IMR-90 (cell line): ENCODE measurements around the gene ANO9. TPM values are rescaled to one million over a fixed set of nuclear protein-coding genes. Genes with fewer than 3 reads are reported as not detected.

Experiments used
- ATAC-seq: fragments of 200-7000 bp; cut with Tn5 transposase; 2 replicates; pipeline ENCODE4 v1.9.1; 2020; ENCODE audit warnings: low read depth, mild to moderate bottlenecking, moderate library complexity
- BruUV-seq: library from RNA; stranded (reverse); fragments of 400-500 nt; replicated peaks from 2 replicates; lab custom pipeline; 2021; lab: Mats Ljungman, UMichigan
- CTCF ChIA-PET: fragments of 300-600 bp; formaldehyde crosslinking; extraction: SDS; loops from one replicate; lab custom pipeline; 2021; ENCODE audit warnings: antibody characterized with exemption; lab: Yijun Ruan, JAX
- POLR2A ChIA-PET: fragments of 300-600 bp; sonication (Branson Sonifier 250); formaldehyde crosslinking; loops from one replicate; lab custom pipeline; 2022; ENCODE audit warnings: antibody characterized with exemption; ENCODE audit not compliant: unreplicated experiment; lab: Charles Lee
- DNase-seq: peaks from one replicate; pipeline ENCODE4 v3.0.0; 2013
- H2AFZ ChIP-seq: replicated peaks from 2 replicates; pipeline ENCODE3; 2013; ENCODE audit warnings: low read length, mild to moderate bottlenecking; ENCODE audit not compliant: poor library complexity
- H2AK5ac ChIP-seq: 2 replicates; pipeline ENCODE4 v1.6.1; 2013; ENCODE audit warnings: low read depth, low read length, inconsistent platforms
- H2AK9ac ChIP-seq: replicated peaks from 2 replicates; pipeline ENCODE3; 2013; ENCODE audit warnings: mild to moderate bottlenecking, low read depth, low read length, moderate library complexity; ENCODE audit not compliant: poor library complexity
- H2BK120ac ChIP-seq: 2 replicates; pipeline ENCODE4 v1.6.1; 2013; ENCODE audit warnings: low read depth, low read length, inconsistent platforms
- H2BK15ac ChIP-seq: 3 replicates; pipeline ENCODE4 v1.6.1; 2013; ENCODE audit warnings: low read depth, low read length, inconsistent platforms
- H2BK20ac ChIP-seq: 2 replicates; pipeline ENCODE4 v1.6.1; 2013; ENCODE audit warnings: low read depth, mild to moderate bottlenecking, inconsistent platforms, low read length, moderate library complexity
- H2BK5ac ChIP-seq: 2 replicates; pipeline ENCODE4 v1.6.1; 2013; ENCODE audit warnings: mild to moderate bottlenecking, low read depth, low read length, inconsistent platforms; ENCODE audit not compliant: poor library complexity, severe bottlenecking
- H3K14ac ChIP-seq: replicated peaks from 2 replicates; pipeline ENCODE4 v1.6.1; 2013; ENCODE audit warnings: low read depth, low read length, inconsistent platforms
- H3K18ac ChIP-seq: 2 replicates; pipeline ENCODE4 v1.6.1; 2013; ENCODE audit warnings: low read depth, low read length, control low read depth
- H3K23ac ChIP-seq: 2 replicates; pipeline ENCODE4 v1.6.1; 2013; ENCODE audit warnings: low read depth, low read length, inconsistent platforms
- H3K27ac ChIP-seq: 2 replicates; pipeline ENCODE4 v1.5.1; 2013; ENCODE audit warnings: mild to moderate bottlenecking, control low read depth, low read length; ENCODE audit not compliant: insufficient read depth
- H3K27me3 ChIP-seq: 2 replicates; pipeline ENCODE4 v1.6.1; 2013; ENCODE audit warnings: low read length; ENCODE audit not compliant: control insufficient read depth, insufficient read depth
- H3K36me3 ChIP-seq: 2 replicates; pipeline ENCODE4 v1.6.1; 2013; ENCODE audit warnings: low read length, mixed read lengths; ENCODE audit not compliant: control insufficient read depth, insufficient read depth
- H3K4ac ChIP-seq: 2 replicates; pipeline ENCODE4 v1.6.1; 2013; ENCODE audit warnings: low read depth, low read length, inconsistent platforms
- H3K4me1 ChIP-seq: 2 replicates; pipeline ENCODE4 v1.6.1; 2013; ENCODE audit warnings: low read length, mixed read lengths; ENCODE audit not compliant: control insufficient read depth, insufficient read depth
- H3K4me2 ChIP-seq: 2 replicates; pipeline ENCODE4 v1.6.1; 2013; ENCODE audit warnings: low read depth, mild to moderate bottlenecking, control low read depth, low read length, moderate library complexity
- H3K4me3 ChIP-seq: 2 replicates; pipeline ENCODE4 v1.5.1; 2013; ENCODE audit warnings: low read depth, mild to moderate bottlenecking, control low read depth, low read length, moderate library complexity; ENCODE audit not compliant: insufficient read depth
- H3K56ac ChIP-seq: 2 replicates; pipeline ENCODE4 v1.6.1; 2013; ENCODE audit warnings: low read length, inconsistent platforms; ENCODE audit not compliant: insufficient read depth; ENCODE audit errors: extremely low read depth
- H3K79me1 ChIP-seq, 2 experiments: 2 replicates each; pipeline ENCODE4 v1.6.1; 2013; ENCODE audit warnings: low read length in 2 of 2, inconsistent platforms in 1 of 2, low read depth in 1 of 2
- H3K9ac ChIP-seq: 2 replicates; pipeline ENCODE4 v1.6.1; 2013; ENCODE audit warnings: low read depth, low read length, control low read depth
- H3K9me1 ChIP-seq: 2 replicates; pipeline ENCODE4 v1.6.1; 2013; ENCODE audit warnings: low read length, inconsistent platforms; ENCODE audit not compliant: insufficient read depth
- H3K9me3 ChIP-seq: 2 replicates; pipeline ENCODE4 v1.6.1; 2013; ENCODE audit warnings: low read length; ENCODE audit not compliant: control insufficient read depth, insufficient read depth
- H4K20me1 ChIP-seq: 2 replicates; pipeline ENCODE4 v1.6.1; 2013; ENCODE audit warnings: low read length, inconsistent platforms; ENCODE audit not compliant: insufficient read depth
- H4K5ac ChIP-seq: 2 replicates; pipeline ENCODE4 v1.6.1; 2013; ENCODE audit warnings: mild to moderate bottlenecking, low read depth, low read length, control low read depth
- H4K8ac ChIP-seq, 2 experiments: 2 replicates each; pipeline ENCODE4 v1.6.1; 2013; ENCODE audit warnings: low read depth in 2 of 2, low read length in 2 of 2, control low read depth in 1 of 2, inconsistent platforms in 1 of 2
- H4K91ac ChIP-seq: 2 replicates; pipeline ENCODE4 v1.6.1; 2013; ENCODE audit warnings: low read depth, low read length, inconsistent platforms; ENCODE audit not compliant: insufficient read depth
- FOS ChIP-seq: fragments of 150-350 bp; IDR thresholded peaks from 2 replicates; pipeline ENCODE4 v1.6.1; 2016; ENCODE audit warnings: low read depth, low read length
- RFX5 ChIP-seq: IDR thresholded peaks from 2 replicates; pipeline ENCODE4 v1.8.0; 2012; ENCODE audit warnings: low read depth, mild to moderate bottlenecking, low read length, moderate library complexity
- SMC3 ChIP-seq: fragments of 150-350 bp; IDR thresholded peaks from 2 replicates; pipeline ENCODE4 v1.6.1; 2016; ENCODE audit warnings: low read depth, mild to moderate bottlenecking, antibody characterized with exemption, low read length, moderate library complexity
- USF2 ChIP-seq: fragments of 150-350 bp; IDR thresholded peaks from 2 replicates; pipeline ENCODE4 v1.6.1; 2017; ENCODE audit warnings: mild to moderate bottlenecking, antibody characterized with exemption, low read length, low read depth
- WGBS, 2 experiments: methylation state at CpG; one replicate each; pipeline versions ENCODE4 v1.1.5 to v1.1.7; 2013; ENCODE audit warnings: missing lambda C conversion rate in 2 of 2; ENCODE audit not compliant: insufficient read length in 1 of 2; ENCODE audit errors: extremely low coverage in 2 of 2; 5-methylcytosine and 5-hydroxymethylcytosine counted together
- dilution Hi-C: fragments of 300-500 bp; cut with HindIII; formaldehyde crosslinking; loops from one replicate; pipeline ENCODE4 v1.14.3; 2018; ENCODE audit warnings: low sequenced_read_pairs; ENCODE audit not compliant: unreplicated experiment
- in situ Hi-C: fragments of 300-500 bp; cut with MboI; formaldehyde crosslinking; loops from 3 replicates; pipeline ENCODE4 v1.14.3; 2019; ENCODE audit warnings: low sequenced_read_pairs, inconsistent platforms, mixed read lengths
- intact Hi-C: fragments of 100-400 bp; cut with micrococcal nuclease; formaldehyde crosslinking; loops from 2 replicates; pipeline ENCODE4 v1.10.0; 2022
- polyA plus RNA-seq, 3 experiments: library from polyadenylated mRNA; depleted of rRNA; stranded (reverse); fragments of >200 nt; gene quantifications; 2 replicates each; pipeline ENCODE4 v1.2.3, GENCODE V29; 2012; ENCODE audit warnings: low replicate concordance in 1 of 3
- total RNA-seq: library from RNA; depleted of rRNA; stranded (reverse); fragments of >200 nt; gene quantifications from 2 replicates; pipeline ENCODE4 v1.2.3, GENCODE V29; 2012

Gene ANO9
- total and polyA plus RNA-seq, 2 of the 4 experiments (the other 2 are of a cell fraction) = not detected

GRCh38 chr11:452203-452744 lies 10.5 kb upstream of the ANO9 start:
- no peak for ATAC-seq
- Histone ChIP-seq H4K20me1 (peaks cover 25% of the 10 kb centered on the region), H3K56ac (no peak overlapping the region), H4K8ac (no peak overlapping the region), H3K79me1 (peaks cover 12 to 68% of the 10 kb centered on the region in 2 experiments), H4K5ac (no peak overlapping the region), H2AK9ac (peak overlapping the region; percentile 25), H2BK20ac (no peak overlapping the region), H3K27ac (no peak overlapping the region), H3K4me3 (no peak overlapping the region), H3K4ac (no peak overlapping the region), H2BK15ac (no peak overlapping the region), H3K4me1 (peaks cover 6% of the 10 kb centered on the region), H3K23ac (no peak overlapping the region), H2BK120ac (no peak overlapping the region), H2BK5ac (no peak overlapping the region), H3K9me1 (no peaks in the 10 kb centered on the region), H3K14ac (no peak overlapping the region), H3K27me3 (no peaks in the 10 kb centered on the region), H3K9ac (no peak overlapping the region), H3K36me3 (peaks cover 22% of the 10 kb centered on the region), H3K4me2 (no peak overlapping the region), H4K91ac (no peak overlapping the region), H3K9me3 (no peaks in the 10 kb centered on the region), H3K18ac (no peak overlapping the region), H2AFZ (no peak overlapping the region), H2AK5ac (no peak overlapping the region)
- intact Hi-C loops (no loop called here), in situ Hi-C loops (loop anchor here (10.0 kb wide), 1 partner anchor 147 kb away; the partner anchor contains the start of gene IFITM2), dilution Hi-C loops (no loop called here)
- BruUV-seq = no TSS peak
- WGBS, 2 experiments = 100% methylated on average over 3 of the region's 12 CpGs; no CpG with 5 or more reads in 1 of the 2 experiments
- no peak for DNase-seq
- ChIA-PET CTCF (no interaction called here), POLR2A (no interaction called here)
- no peak for TF ChIP-seq SMC3
- TF ChIP-seq USF2 = no peak
- no peak for TF ChIP-seq FOS
- TF ChIP-seq RFX5 = no peak
